ENCODE data around the gene SHLD1.

Gene SHLD1

GRCh38 chr20:5845681-5846615, 95.7 kb downstream of the SHLD1 start:
- Histone ChIP-seq H3K4me3 (ENCODE audit: insufficient read depth, low read length, poor library complexity, severe bottlenecking) (no peak overlapping the region), H3K9ac (ENCODE audit: low read length) (no peak overlapping the region), H3K79me2 (ENCODE audit: insufficient read depth, low read length) (0 out of 2 replicates have a peak, but pooled peaks cover 7% of the 10 kb centered on the region), H2AFZ (ENCODE audit: low read depth, low read length, severe bottlenecking) (no peak overlapping the region), H3K4me2 (ENCODE audit: low read depth, low read length, poor library complexity, severe bottlenecking) (no peak overlapping the region), H3K27me3 (ENCODE audit: low read length) (no peaks in the 10 kb centered on the region), H4K20me1 (ENCODE audit: low read depth, low read length) (no peaks in the 10 kb centered on the region), H3F3A (ENCODE audit: insufficient read depth) (no peaks in the 10 kb centered on the region), H3K27ac (ENCODE audit: low read depth, low read length) (no peak overlapping the region), H3K36me3 (ENCODE audit: low read length) (no peaks in the 10 kb centered on the region), H3K9me3 (ENCODE audit: insufficient read depth, low read length) (no peaks in the 10 kb centered on the region), H3K9me2 (replicated peaks; ENCODE audit: insufficient read depth, low read length) (no peaks in the 10 kb centered on the region)
- TF ChIP-seq EZH2phosphoT487 (conservative IDR thresholded peaks at IDR 0.05; ENCODE audit: low read length) (no peak), CTCF (IDR thresholded peaks at IDR 0.05; ENCODE audit: insufficient read depth, low read length, poor library complexity, severe bottlenecking) (no peak)

- Histone ChIP-seq H2AFZ (ENCODE audit: low read depth, low read length, severe bottlenecking) (no peak overlapping the region), H3K27me3 (ENCODE audit: low read length) (no peaks in the 10 kb centered on the region), H3K9me2 (replicated peaks; ENCODE audit: insufficient read depth, low read length) (no peaks in the 10 kb centered on the region), H3K9ac (ENCODE audit: low read length) (no peak overlapping the region), H3K79me2 (ENCODE audit: insufficient read depth, low read length) (0 out of 2 replicates have a peak, but pooled peaks cover 5% of the 10 kb centered on the region), H4K20me1 (ENCODE audit: low read depth, low read length) (no peaks in the 10 kb centered on the region), H3F3A (ENCODE audit: insufficient read depth) (no peaks in the 10 kb centered on the region), H3K27ac (ENCODE audit: low read depth, low read length) (no peak overlapping the region), H3K4me2 (ENCODE audit: low read depth, low read length, poor library complexity, severe bottlenecking) (no peak overlapping the region), H3K4me3 (ENCODE audit: insufficient read depth, low read length, poor library complexity, severe bottlenecking) (no peak overlapping the region), H3K9me3 (ENCODE audit: insufficient read depth, low read length) (no peaks in the 10 kb centered on the region), H3K36me3 (ENCODE audit: low read length) (no peaks in the 10 kb centered on the region)
- TF ChIP-seq EZH2phosphoT487 (conservative IDR thresholded peaks at IDR 0.05; ENCODE audit: low read length) (no peak), CTCF (IDR thresholded peaks at IDR 0.05; ENCODE audit: insufficient read depth, low read length, poor library complexity, severe bottlenecking) (no peak)
Observed at GRCh38 chr20:5848711-5849505, 98.7 kb downstream of the SHLD1 start.

- Histone ChIP-seq H3K36me3 (ENCODE audit: low read length) (no peaks in the 10 kb centered on the region), H3K27ac (ENCODE audit: low read depth, low read length) (no peak overlapping the region), H4K20me1 (ENCODE audit: low read depth, low read length) (no peaks in the 10 kb centered on the region), H3K79me2 (ENCODE audit: insufficient read depth, low read length) (no peaks in the 10 kb centered on the region), H3F3A (ENCODE audit: insufficient read depth) (no peaks in the 10 kb centered on the region), H3K9ac (ENCODE audit: low read length) (no peak overlapping the region), H3K9me2 (replicated peaks; ENCODE audit: insufficient read depth, low read length) (no peaks in the 10 kb centered on the region), H3K9me3 (ENCODE audit: insufficient read depth, low read length) (no peaks in the 10 kb centered on the region), H3K4me3 (ENCODE audit: insufficient read depth, low read length, poor library complexity, severe bottlenecking) (no peak overlapping the region), H3K27me3 (ENCODE audit: low read length) (no peaks in the 10 kb centered on the region), H3K4me2 (ENCODE audit: low read depth, low read length, poor library complexity, severe bottlenecking) (no peak overlapping the region), H2AFZ (ENCODE audit: low read depth, low read length, severe bottlenecking) (no peak overlapping the region)
- TF ChIP-seq EZH2phosphoT487 (conservative IDR thresholded peaks at IDR 0.05; ENCODE audit: low read length) (no peak), CTCF (IDR thresholded peaks at IDR 0.05; ENCODE audit: insufficient read depth, low read length, poor library complexity, severe bottlenecking) (no peak)
Observed at GRCh38 chr20:5855939-5856338, 105.7 kb downstream of the SHLD1 start.
